AML-193 (cell line): ENCODE results near the gene SLPI.

Source experiments
- DNase-seq, 2 experiments: peaks; one replicate each; lab custom pipeline; 2025; lab: John Stamatoyannopoulos, UW

Gene SLPI, protein sequence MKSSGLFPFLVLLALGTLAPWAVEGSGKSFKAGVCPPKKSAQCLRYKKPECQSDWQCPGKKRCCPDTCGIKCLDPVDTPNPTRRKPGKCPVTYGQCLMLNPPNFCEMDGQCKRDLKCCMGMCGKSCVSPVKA

GRCh38 chr20:45254383-45255262 lies at the start of gene SLPI:
Gene SLPI, minus strand, starts transcription at chr20:45254564. Its CDS starts 21 bp downstream, at chr20:45254543.
- DNase-seq: peak; percentile 89 to 92

GRCh38 chr20:45303586-45304463 lies 49.5 kb upstream of the SLPI start:
- no peak for DNase-seq

GRCh38 chr20:45301824-45302271 lies 47.5 kb upstream of the SLPI start:
- no peak for DNase-seq

GRCh38 chr20:45300961-45301360 lies 46.6 kb upstream of the SLPI start:
- no peak for DNase-seq

- DNase-seq: no peak
These were observed 45.4 kb upstream of the SLPI start for GRCh38 chr20:45299786-45300185.

DNA sequence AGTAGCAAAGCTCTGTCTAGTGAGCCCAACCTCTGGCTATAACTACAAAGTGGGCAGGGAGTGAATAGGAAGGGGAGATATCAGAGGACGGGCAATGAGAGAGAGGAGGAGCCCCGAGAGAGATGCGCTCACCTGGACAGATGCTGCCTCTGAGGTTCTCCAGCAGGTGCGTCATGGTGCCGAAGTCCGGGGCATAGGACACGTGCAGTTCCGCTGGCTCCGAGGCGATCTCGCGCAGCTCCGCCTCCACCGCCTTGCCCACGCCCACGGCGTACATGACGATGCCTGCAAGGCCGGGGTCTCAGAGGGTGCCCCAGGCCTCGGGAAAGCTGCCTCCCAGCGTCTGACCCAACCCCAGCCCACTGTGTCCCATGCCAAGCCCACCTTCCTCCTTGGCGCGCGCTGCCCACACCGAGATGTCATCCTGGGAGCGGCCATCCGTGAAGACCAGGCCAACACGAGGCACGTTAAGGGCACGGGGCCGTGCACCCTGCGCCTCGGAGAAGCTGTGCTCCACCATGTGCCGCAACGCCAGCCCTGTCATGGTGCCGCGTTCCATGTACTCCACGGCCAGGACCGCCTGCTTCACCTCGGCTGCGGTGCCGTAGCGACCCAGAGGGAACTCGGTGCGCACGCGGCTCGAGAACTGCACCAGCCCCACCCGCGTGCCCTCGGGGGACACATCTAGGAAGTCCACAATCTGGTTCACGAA lies 43.6 kb upstream of the SLPI start:
- DNase-seq: no peak

- DNase-seq: no peak
These were observed 40.3 kb upstream of the SLPI start for GRCh38 chr20:45294659-45295058.

GRCh38 chr20:45294003-45294368 lies 39.6 kb upstream of the SLPI start:
- DNase-seq: no peak

DNA sequence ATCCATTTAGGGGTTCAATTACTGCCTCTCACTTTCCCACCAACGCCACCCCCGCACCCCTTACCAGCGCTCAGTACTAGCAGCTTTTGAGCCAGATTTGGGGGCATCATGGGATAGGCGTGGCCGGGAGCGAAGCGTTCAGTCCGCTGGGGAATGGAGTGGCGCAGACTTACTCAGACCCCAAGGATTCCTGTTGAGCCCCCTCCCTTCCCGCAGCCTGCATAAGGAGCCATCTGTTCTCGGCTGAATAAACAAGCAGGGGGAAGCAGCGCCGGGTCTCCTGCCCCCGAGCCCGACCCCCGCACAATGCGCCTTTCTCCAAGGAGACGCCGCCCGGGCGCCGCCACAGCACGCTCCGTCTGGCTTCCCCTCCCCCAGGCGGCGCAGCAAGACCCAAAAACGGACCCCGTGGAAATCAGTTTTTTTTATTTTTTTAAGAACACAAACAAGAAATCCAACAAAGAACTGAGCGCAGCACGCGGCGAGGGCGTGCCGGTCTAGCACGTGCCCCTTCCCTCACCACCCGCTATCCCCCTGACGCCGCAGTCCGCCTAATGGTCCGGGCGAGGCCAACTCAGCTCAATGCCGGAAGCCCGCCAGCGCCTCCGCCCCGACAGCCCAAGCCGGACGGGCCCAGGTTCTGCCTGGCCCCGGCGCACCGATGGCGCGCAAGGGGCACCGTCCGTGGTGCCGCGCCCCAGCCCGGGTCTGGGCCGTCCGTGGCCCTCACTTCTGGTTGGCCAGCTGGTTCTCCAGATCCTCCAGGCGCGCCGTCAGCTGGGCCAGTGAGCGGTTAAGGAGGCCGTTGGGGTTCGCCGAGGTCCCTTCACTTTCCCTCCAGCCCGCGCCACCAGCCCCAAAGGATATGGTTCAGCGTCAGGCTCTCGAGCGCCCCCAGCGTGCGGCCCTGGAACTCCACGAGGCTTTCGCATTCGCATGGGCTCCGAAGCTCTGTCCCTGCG lies 39.0 kb upstream of the SLPI start:
- no peak for DNase-seq

DNA sequence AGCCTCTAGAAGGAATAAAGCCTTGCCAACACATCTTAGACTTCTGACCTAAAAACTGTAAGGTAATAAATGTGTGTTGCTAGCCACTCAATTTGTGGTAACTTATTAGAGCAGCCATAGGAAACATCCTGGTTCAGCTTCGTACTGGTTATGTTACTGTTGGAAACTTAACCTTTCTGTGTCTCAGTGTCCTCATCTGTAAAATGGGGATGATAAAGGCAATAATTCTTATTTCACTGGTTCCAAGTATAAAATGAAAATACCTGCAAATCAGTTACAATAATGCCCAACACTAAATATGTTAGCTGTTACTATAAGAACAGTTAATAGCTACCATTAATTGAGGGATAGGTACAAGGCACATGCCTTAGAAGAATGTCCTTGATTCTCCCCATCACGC lies 38.0 kb upstream of the SLPI start:
- no peak for DNase-seq

GRCh38 chr20:45291526-45291925 lies 37.2 kb upstream of the SLPI start:
- DNase-seq: no peak

GRCh38 chr20:45290677-45291355 lies 36.5 kb upstream of the SLPI start:
- DNase-seq: peak; percentile 78 to 85

DNA sequence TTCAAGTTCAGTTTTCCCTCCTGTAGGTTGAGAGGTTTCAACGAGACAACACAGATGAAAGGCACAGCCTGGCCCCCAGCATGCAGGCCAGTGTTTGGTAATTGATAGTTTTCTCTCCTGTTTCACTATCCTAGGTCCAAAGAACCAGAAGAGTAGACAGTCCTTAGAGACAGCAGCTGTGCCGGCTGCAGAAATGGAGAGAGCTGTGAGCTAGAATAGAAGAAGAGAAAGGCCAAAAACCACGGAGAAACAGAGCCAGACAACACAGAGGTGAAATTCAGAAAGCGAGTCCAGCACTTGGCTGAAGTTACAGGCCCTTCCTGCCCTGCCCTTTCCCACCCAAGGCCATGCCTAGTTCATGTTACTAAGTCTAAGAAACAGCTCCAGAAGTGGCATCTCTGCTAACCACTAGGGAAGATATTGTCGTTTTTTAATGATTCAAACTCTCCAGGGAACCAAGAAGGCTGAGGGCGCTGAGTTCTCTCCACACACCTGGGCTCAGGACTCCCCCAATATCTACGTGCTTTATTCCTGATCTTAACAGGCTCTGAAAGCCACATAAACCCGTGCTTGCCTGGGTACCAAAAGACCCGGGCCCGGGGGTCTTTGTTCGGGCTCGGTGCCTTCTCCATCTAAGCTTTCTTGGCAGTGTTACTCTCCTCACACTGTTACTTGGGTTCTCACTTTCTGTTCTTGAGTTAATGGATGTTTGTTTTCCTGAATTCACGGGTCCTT lies 35.7 kb upstream of the SLPI start:
- DNase-seq: no peak

DNA sequence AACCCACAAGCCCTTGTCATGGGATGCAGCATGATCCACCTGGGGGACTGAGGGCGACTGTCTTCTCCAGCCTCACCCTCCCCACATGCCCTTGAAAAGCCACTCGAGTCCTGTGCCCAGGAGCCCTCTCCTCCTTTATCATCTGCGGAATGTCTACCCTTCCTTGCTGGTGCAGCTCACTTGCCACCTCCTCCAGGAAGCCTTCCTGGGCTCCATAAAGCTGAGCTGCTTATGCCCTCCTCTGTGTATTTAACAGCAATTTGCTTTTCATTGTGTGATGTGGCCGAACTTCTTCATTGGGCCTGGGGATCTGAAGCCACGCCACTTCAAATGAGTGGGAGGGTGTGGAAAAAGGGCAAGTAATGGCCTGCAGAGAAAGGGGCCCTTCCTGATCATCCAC lies 34.5 kb upstream of the SLPI start:
- no peak for DNase-seq

- DNase-seq: no peak
These were observed 34.0 kb upstream of the SLPI start for GRCh38 chr20:45288376-45288775.

- no peak for DNase-seq
These were observed 29.2 kb upstream of the SLPI start for GRCh38 chr20:45283551-45284057.

DNA sequence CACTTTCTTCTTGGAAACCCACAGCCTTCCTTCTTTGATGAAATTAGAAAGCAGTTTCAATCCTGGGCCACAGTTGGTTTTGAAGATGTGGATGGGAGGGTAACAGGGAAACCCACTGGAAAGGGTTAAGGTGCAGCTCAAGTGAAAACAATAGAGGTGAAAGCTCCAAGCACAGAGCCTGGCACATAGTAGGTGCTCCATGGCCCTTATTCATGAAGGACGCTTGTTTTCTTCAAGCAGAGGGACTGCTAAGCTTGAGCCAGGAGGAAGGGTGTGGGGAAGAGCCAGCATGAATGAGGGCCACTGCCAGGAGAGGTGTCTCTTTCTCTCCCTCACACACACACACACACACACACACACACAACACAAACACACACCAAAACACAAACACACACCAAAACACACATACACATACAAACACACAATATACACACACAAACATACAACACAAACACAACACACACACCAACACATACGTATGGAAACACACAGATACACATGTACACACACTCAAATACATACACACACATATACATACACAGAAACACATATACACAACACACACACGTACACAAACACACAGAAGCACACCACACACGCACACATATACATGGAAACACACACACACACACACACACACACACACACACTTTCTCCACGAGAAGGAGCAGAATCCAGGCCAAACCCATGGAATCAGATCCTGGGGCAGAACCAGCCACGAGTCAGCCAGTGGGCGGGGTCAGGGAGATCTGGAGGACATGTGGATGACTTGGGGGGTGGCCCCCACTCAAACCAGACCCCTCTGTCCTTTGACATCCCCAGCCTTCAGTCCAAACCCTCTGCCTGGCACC lies 28.6 kb upstream of the SLPI start:
- DNase-seq: no peak

GRCh38 chr20:45279992-45280391 lies 25.6 kb upstream of the SLPI start:
- DNase-seq: no peak
